Endothelial cell of umbilical vein (primary cell): ENCODE results near the gene PLXNB2. TPM values are rescaled to one million over a fixed set of nuclear protein-coding genes. Genes with fewer than 3 reads are reported as not detected.

Experiments used
- BruUV-seq: library from RNA; stranded (reverse); fragments of 400-500 nt; replicated peaks from 2 replicates; lab custom pipeline; 2021; lab: Mats Ljungman, UMichigan
- CTCF ChIA-PET: fragments of 300-600, 350-600 bp; sonication (Branson Sonifier 250); formaldehyde crosslinking; loops from one replicate; lab custom pipeline; 2021; ENCODE audit warnings: antibody characterized with exemption, inconsistent platforms; lab: Charles Lee
- POLR2A ChIA-PET: fragments of 300-600, 350-600 bp; sonication (Branson Sonifier 250); formaldehyde crosslinking; loops from one replicate; lab custom pipeline; 2021; ENCODE audit warnings: antibody characterized with exemption, inconsistent platforms; lab: Charles Lee
- DNase-seq: peaks from one replicate; pipeline ENCODE4 v3.0.0-alpha.2; 2011; ENCODE audit warnings: low read depth, low spot score
- FAIRE-seq: peaks from 2 replicates; lab custom pipeline; 2011; peaks lifted over from hg19 to GRCh38; lab: Jason Lieb, UNC
- H2AFZ ChIP-seq: 2 replicates; pipeline ENCODE4 v1.6.0; 2012; ENCODE audit warnings: low read depth, low read length, control low read depth, inconsistent platforms
- H3K27ac ChIP-seq: 2 replicates; pipeline ENCODE4 v1.5.1; 2011; ENCODE audit warnings: low read depth, mild to moderate bottlenecking, control low read depth, low read length, moderate library complexity; ENCODE audit not compliant: insufficient read depth
- H3K27me3 ChIP-seq, 2 experiments: 2 replicates each; pipeline versions ENCODE4 v1.6.0 to v1.6.1; 2011; ENCODE audit warnings: low read length in 2 of 2, mixed read lengths in 1 of 2; ENCODE audit not compliant: control insufficient read depth in 2 of 2, insufficient read depth in 2 of 2
- H3K36me3 ChIP-seq, 2 experiments: 2 replicates in 1 of 2; 3 replicates in 1 of 2; pipeline ENCODE4 v1.5.1; 2011; ENCODE audit warnings: low read length in 2 of 2, mild to moderate bottlenecking in 1 of 2, moderate library complexity in 1 of 2; ENCODE audit not compliant: control insufficient read depth in 2 of 2, insufficient read depth in 2 of 2; ENCODE audit errors: extremely low read depth in 1 of 2
- H3K4me1 ChIP-seq: 3 replicates; pipeline ENCODE4 v1.5.1; 2011; ENCODE audit warnings: mild to moderate bottlenecking, low read length; ENCODE audit not compliant: control insufficient read depth, insufficient read depth; ENCODE audit errors: extremely low read depth
- H3K4me2 ChIP-seq: 2 replicates; pipeline ENCODE4 v1.6.1; 2011; ENCODE audit warnings: low read length, control low read depth, mixed read lengths; ENCODE audit not compliant: insufficient read depth
- H3K4me3 ChIP-seq, 3 experiments: fragments of 200-600 bp in 1 of 3; sonication (generic), shearing (Covaris generic) in 1 of 3; replicated peaks in 1 of 3; 2 replicates each; pipeline ENCODE4 v1.5.1; 2011 to 2016; ENCODE audit warnings: control low read depth in 3 of 3, low read length in 3 of 3, mild to moderate bottlenecking in 2 of 3, inconsistent platforms in 1 of 3, low read depth in 1 of 3, moderate library complexity in 1 of 3; ENCODE audit not compliant: insufficient read depth in 1 of 3
- H3K79me2 ChIP-seq: 2 replicates; pipeline ENCODE4 v1.6.0; 2012; ENCODE audit warnings: low read length, inconsistent platforms; ENCODE audit not compliant: control insufficient read depth, insufficient read depth
- H3K9ac ChIP-seq: replicated peaks from 2 replicates; pipeline ENCODE3; 2011; ENCODE audit warnings: low read length, control low read depth; ENCODE audit not compliant: insufficient read depth; ENCODE audit errors: extremely low read depth
- H3K9me1 ChIP-seq: replicated peaks from 3 replicates; pipeline ENCODE4 v1.6.0; 2011; ENCODE audit warnings: mild to moderate bottlenecking, low read length; ENCODE audit not compliant: control insufficient read depth, insufficient read depth; ENCODE audit errors: extremely low read depth
- H3K9me3 ChIP-seq: replicated peaks from 2 replicates; pipeline ENCODE4 v1.5.1; 2012; ENCODE audit warnings: low read length, inconsistent platforms; ENCODE audit not compliant: control insufficient read depth, insufficient read depth
- H4K20me1 ChIP-seq: replicated peaks from 2 replicates; pipeline ENCODE3; 2011; ENCODE audit warnings: mild to moderate bottlenecking, low read length; ENCODE audit not compliant: control insufficient read depth, insufficient read depth; ENCODE audit errors: extremely low read depth
- CTCF ChIP-seq, 2 donors: IDR thresholded peaks; 1 replicate in 1 of 2; 2 replicates in 1 of 2; pipeline ENCODE4 v1.5.1; 2011; ENCODE audit warnings: low read length in 2 of 2, mild to moderate bottlenecking in 2 of 2, moderate library complexity in 2 of 2, control low read depth in 1 of 2, inconsistent platforms in 1 of 2, low read depth in 1 of 2; ENCODE audit not compliant: insufficient read depth in 1 of 2; ENCODE audit errors: extremely low read depth in 1 of 2
- EZH2 ChIP-seq: IDR thresholded peaks from 2 replicates; pipeline ENCODE4 v1.6.1; 2012; ENCODE audit warnings: borderline replicate concordance, low read depth, mild to moderate bottlenecking, moderate library complexity, low read length, inconsistent platforms; ENCODE audit not compliant: severe bottlenecking
- FOS ChIP-seq: IDR thresholded peaks from 2 replicates; pipeline ENCODE4 v1.6.1; 2011; ENCODE audit warnings: mild to moderate bottlenecking, low read length, moderate library complexity, borderline replicate concordance; ENCODE audit not compliant: insufficient read depth
- GATA2 ChIP-seq: IDR thresholded peaks from 2 replicates; pipeline ENCODE4 v1.7.0; 2011; ENCODE audit warnings: low read depth, mild to moderate bottlenecking, moderate library complexity, mixed read lengths, low read length; ENCODE audit not compliant: insufficient read length, insufficient read depth
- JUN ChIP-seq: IDR thresholded peaks from 2 replicates; pipeline ENCODE4 v1.6.1; 2011; ENCODE audit warnings: borderline replicate concordance, low read depth; ENCODE audit not compliant: insufficient read length, insufficient read depth
- MYC ChIP-seq: IDR thresholded peaks from one replicate; pipeline ENCODE4 v1.6.1; 2011; ENCODE audit warnings: mild to moderate bottlenecking, low read depth, low read length
- POLR2A ChIP-seq: IDR thresholded peaks from 2 replicates; pipeline ENCODE4 v1.6.1; 2012; ENCODE audit warnings: low read depth, mild to moderate bottlenecking, control low read depth, low read length
- POLR2AphosphoS5 ChIP-seq: IDR thresholded peaks from 2 replicates; pipeline ENCODE4 v1.6.1; 2012; ENCODE audit warnings: low read depth, mild to moderate bottlenecking, control low read depth, low read length, moderate library complexity; ENCODE audit not compliant: insufficient read depth
- dilution Hi-C: fragments of 300-500 bp; cut with MboI; formaldehyde crosslinking; loops from one replicate; pipeline ENCODE4 v1.15.0; 2019; ENCODE audit warnings: low sequenced_read_pairs; ENCODE audit not compliant: extremely low pct_ligation_motif_present
- intact Hi-C: fragments of 100-400 bp; cut with micrococcal nuclease; formaldehyde crosslinking; loops from one replicate; pipeline ENCODE4 v1.10.0; 2022
- polyA plus RNA-seq, 4 experiments: library from polyadenylated mRNA; depleted of rRNA in 3 of 4; stranded (reverse) in 3 of 4; unstranded in 1 of 4; fragments of >200 nt; gene quantifications; 2 replicates each; pipeline versions ENCODE4 v1.2.1 to v1.2.3, GENCODE V29; 2011 to 2012; ENCODE audit warnings: missing spikeins in 1 of 4
- total RNA-seq: library from RNA; stranded (reverse); gene quantifications from 2 replicates; pipeline ENCODE4 v1.2.3, GENCODE V29; 2021
- TF ChIP-seq, protein P1 (sequence below): IDR thresholded peaks from 2 replicates; pipeline ENCODE4 v1.6.1; 2011; ENCODE audit not compliant: insufficient read depth, insufficient read length

Gene PLXNB2
- total and polyA plus RNA-seq, 2 donors (not counting 3 experiments of a cell fraction or from before 2014, with no cell fraction given) = 82.3 to 139 TPM

DNA sequence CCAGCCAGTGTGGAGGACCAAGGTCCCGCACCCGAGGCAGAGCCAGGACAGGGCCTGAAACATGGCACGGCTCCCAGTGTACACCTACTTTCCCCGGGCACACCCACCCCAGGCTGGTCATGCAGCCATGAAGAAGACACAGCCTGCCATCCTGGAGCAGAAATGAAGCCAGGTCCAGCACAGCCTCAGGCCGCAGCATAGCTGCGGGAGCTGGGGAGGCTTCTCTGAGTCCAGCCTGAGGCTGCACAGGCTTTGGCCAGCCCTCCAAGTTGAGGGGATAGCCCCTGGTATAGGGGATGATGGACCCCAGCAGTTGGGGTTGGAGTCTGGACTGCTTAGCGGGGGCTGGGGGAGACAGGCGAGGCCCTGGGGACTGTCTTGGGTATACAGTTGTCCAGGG is 53.5 kb downstream of the PLXNB2 start:
- POLR2A ChIA-PET = no interaction called here
- H3K9ac ChIP-seq = no peak overlapping the region
- H3K4me1 ChIP-seq = peaks cover 11% of the 10 kb centered on the region
- no peak for DNase-seq
- dilution Hi-C loops (no loop called here), intact Hi-C loops (no loop called here)
- FAIRE-seq = no peak
- no peak overlapping the region for H3K4me2 ChIP-seq
- no peaks in the 10 kb centered on the region for H3K9me1 ChIP-seq
- H3K36me3 ChIP-seq = peaks cover 0 to 36% of the 10 kb centered on the region in 2 experiments
- H3K4me3 ChIP-seq = no peak overlapping the region
- no peaks in the 10 kb centered on the region for H4K20me1 ChIP-seq
- H3K79me2 ChIP-seq = peaks cover 7% of the 10 kb centered on the region
- no peak overlapping the region for H2AFZ ChIP-seq
- H3K9me3 ChIP-seq = no peaks in the 10 kb centered on the region
- BruUV-seq = no TSS peak
- H3K27me3 ChIP-seq = no peaks in the 10 kb centered on the region
- CTCF ChIA-PET = interaction anchor here (1.4 to 4.2 kb wide), 2 partner anchors 87 to 88 kb away, joined by 3 to 60 read pairs; no protein-coding TSS in a partner anchor
- no peak for TF ChIP-seq POLR2AphosphoS5
- no peak for TF ChIP-seq GATA2
- no peak for TF ChIP-seq JUN
- TF ChIP-seq CTCF (IDR thresholded peaks at IDR 0.05; ENCODE audit: extremely low read depth in 1 of 2, insufficient read depth in 1 of 2, low read depth in 1 of 2, low read length in 2 of 2) = no peak
- TF ChIP-seq EZH2 = no peak
- TF ChIP-seq, protein P1, sequence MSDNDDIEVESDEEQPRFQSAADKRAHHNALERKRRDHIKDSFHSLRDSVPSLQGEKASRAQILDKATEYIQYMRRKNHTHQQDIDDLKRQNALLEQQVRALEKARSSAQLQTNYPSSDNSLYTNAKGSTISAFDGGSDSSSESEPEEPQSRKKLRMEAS = no peak
- no peak for TF ChIP-seq MYC
- no peak for TF ChIP-seq POLR2A
- no peak for TF ChIP-seq FOS
- H3K27ac ChIP-seq = no peak overlapping the region
